Stimulated activated CD4-positive, alpha-beta T cell treated with anti-CD3 and anti-CD28 coated beads, Interleukin-1b, Interleukin-23, amount 100 ng/mL, for 24 hours (primary cell): ENCODE measurements around the gene RXRA.

Source experiments
- DNase-seq, 4 experiments: peaks; one replicate each; pipeline ENCODE4 v3.0.0-alpha.2; 2020; ENCODE audit warnings: low read depth in 4 of 4, low spot score in 1 of 4

Gene RXRA

DNA sequence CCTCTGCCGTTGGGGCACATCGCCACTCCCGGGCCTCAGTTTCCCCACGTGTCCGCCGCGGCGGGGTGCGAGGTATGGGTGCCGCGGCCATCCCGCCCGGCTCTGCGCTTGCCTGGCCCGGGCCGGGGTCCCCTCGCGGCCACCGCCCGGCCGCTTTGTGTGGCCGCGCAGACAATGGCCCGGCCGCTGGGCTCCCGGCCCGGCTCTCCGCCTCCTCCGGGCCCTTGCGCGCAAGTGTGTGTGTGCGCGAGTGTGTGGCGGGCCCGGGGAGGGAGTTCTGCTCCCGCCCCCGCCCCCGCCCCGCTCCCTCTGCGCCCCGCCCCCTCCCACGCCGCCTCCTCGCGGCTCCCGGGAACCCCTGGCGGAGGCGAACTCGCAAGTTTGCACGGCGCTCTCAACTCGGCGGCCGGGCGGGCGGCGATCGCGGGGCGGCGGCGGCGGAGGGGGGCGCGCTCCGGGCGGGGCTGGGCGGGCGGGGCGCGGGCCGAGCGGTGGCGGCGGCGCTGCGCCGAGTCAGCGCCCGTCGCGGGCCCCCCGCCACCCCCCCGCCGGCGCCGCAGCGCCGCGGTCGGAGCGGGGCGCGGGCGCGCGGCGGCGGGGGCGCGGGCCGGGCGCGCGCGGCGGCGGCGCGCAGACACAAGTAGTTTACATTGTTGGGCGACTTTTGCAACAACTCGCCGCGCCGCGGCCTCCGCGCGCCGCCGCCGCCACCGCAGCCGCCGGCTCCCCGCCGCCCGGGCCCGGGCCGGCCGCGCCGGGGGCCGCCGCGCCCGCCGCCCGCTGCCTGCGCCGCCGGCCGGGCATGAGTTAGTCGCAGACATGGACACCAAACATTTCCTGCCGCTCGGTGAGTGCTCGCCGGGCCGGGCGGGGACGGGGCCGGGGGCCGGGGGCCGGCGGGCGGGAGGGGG lies at the start of gene RXRA:
RXRA (plus strand) TSS at position 643 of the 911 bp plus-strand sequence; CDS start at position 820, 177 bp downstream.
- DNase-seq = peak in 3 of 4 experiments; percentile 19 to 35 (median 32)

GRCh38 chr9:134278286-134278685 lies 48.0 kb upstream of the RXRA start:
- no peak for DNase-seq

DNA sequence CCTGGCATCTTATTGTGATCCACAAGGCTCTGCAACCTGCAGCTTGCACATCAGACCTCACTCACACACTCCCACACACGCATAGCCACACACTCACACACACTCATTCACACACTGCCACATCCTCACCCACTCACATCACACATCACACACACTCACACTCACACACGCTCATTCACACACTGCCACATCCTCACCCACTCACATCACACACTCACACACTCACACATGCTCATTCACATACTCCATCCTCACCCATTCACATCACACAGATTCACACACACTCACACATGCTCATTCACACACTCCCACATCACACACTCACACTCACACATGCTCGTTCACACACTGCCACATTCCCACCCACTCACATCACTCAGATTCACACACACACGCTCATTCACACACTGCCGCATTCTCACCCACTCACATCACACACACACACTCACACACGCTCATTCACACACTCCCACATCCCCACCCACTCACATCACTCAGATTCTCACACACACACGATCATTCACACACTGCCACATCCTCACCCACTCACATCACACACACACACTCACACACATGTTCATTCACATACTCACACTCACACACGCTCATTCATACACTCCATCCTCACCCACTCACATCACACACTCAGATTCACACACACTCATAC lies 47.1 kb upstream of the RXRA start:
- no peak for DNase-seq

- no peak for DNase-seq
Observed at GRCh38 chr9:134282138-134282650, 44.1 kb upstream of the RXRA start.

GRCh38 chr9:134283111-134283515 lies 43.1 kb upstream of the RXRA start:
- DNase-seq = no peak

DNA sequence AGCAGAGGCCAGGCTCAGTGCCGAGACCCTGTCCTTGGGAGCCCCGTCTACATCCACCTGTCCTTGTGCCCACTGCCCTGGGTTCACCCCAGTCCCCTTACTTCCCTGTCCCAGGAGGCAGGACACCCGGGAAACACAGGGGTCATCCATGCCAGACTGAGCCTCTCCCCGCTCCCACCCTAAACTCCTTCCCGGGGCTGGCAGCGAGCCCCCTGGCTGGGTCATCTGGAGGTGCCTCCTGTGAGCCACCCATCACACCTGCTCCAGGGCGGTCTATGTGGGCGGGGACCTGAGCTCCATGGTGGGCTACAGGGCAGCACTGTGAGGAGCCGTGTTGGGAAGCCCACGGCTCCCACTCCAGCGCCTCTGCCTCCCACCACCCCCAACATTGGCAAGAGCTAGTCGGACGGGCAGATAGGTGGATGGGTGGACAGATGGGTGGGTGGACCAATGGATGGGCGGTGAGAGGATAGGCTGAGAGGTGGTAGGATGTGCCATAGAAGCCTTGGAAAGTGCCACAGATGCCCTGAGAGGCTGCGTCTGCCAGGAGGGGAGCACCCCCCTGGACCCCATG lies 42.5 kb upstream of the RXRA start:
- no peak for DNase-seq

GRCh38 chr9:134284273-134284672 lies 42.0 kb upstream of the RXRA start:
- no peak for DNase-seq

GRCh38 chr9:134284741-134285140 lies 41.5 kb upstream of the RXRA start:
- no peak for DNase-seq

GRCh38 chr9:134285215-134285845 lies 40.9 kb upstream of the RXRA start:
- no peak for DNase-seq

DNA sequence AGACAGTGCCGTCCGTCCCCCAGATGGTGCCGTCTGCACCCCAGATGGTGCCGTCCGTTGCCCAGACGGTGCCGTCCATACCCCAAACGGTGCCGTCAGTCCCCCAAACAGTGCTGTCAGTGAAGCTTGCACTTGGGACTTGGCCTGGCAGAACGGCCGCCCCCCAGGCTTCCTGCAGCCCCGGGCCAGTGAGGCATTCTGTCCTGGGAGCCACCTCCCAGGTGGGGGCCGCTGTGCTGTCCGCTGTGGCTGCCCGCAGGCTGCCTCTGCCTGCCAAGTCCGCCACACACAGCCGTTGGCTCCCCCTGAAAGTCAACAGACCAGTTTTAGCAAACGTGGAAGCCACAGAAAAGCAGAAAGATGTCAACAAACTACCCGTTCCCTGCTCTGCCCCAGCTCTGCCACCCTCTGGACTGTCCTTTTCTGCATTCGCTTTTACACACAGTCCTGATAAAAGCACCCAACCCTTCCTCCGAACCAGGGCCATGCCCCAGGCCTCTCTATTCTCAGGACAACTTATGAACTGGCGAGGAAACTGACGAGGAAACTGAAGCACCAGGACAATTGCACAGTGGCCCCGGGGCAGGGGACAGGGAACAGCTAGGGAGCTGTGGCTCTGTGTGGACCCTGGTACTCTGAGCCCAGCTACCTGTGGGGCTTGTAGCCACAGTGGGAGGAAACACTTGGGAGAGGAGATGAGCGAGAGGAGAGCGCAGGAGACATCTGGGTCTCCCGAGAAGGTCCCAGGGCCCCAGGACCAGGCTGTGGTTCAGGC lies 39.6 kb upstream of the RXRA start:
- DNase-seq = no peak

GRCh38 chr9:134287591-134288491 lies 38.4 kb upstream of the RXRA start:
- DNase-seq = no peak

DNA sequence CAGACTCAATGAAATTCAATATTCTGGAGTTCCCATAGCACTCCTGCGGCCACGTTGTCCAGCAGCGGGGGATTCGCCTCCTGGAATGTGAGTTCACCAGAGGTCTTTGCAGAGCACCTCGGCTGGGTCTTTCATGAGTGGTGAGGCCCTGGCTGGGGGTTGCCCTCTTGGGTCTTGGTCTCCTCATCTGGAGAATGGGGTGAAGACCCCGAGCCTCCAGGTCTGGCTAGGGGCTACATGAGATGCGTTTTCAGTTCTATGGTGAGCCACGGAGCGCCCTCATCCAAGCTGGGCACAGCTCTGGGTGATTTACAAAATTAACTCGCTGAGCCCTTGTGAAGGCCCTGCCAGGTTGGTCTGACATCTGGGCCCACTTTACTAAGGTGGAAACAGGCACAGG lies 37.5 kb upstream of the RXRA start:
- no peak for DNase-seq

DNA sequence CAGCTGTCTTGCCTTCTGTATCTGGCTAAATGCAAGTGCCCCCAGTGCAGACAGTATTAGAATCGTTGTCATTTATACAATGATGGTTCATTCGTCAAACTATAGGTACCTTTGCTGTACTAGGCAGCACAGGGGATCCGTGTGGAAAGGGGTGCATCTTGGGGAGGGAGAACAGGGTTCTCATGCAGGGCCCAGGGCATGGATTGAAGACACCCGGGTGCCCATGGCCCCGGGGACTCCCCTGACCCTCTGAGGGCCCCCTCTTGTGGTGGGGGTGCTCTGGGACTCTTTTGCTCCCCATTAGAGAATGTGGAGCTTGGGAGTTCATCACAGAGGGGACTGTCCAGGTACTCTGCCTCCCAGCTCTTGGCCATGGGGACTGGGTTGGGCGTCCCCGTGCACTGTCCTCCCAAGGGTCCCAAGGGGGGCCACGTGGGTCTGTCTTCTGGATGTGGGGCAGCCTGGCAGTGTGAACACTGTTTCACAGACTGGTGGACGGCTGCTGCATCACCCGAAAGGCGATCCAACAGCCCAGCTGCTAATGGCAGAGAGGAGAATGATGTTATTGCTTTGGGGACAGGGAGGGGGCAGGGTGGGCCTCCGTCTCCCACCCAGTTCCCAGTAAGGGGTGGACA lies 36.9 kb upstream of the RXRA start:
- no peak for DNase-seq

GRCh38 chr9:134290603-134291451 lies 35.4 kb upstream of the RXRA start:
- no peak for DNase-seq

DNA sequence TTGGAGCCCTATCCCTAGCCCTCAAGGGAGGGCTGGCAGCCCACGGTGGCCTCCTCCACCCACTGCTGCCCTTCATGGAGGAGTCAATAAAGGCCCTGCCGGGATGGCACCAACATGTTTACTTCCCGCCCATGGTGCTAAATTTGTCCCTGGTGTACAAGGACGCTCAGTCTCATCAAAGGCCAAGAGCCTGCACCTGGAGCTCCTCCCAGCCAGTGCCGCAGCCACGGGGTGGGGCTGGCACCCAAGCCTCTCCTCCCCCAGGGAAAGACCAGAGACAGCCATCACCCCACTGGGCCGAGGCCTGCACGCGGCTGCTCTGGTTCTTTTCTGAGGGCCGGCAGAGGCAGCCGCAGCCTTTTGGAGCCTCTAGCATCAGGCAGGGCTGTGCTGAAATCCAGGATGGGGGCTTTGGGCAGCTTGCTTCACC lies 34.8 kb upstream of the RXRA start:
- DNase-seq = no peak

DNA sequence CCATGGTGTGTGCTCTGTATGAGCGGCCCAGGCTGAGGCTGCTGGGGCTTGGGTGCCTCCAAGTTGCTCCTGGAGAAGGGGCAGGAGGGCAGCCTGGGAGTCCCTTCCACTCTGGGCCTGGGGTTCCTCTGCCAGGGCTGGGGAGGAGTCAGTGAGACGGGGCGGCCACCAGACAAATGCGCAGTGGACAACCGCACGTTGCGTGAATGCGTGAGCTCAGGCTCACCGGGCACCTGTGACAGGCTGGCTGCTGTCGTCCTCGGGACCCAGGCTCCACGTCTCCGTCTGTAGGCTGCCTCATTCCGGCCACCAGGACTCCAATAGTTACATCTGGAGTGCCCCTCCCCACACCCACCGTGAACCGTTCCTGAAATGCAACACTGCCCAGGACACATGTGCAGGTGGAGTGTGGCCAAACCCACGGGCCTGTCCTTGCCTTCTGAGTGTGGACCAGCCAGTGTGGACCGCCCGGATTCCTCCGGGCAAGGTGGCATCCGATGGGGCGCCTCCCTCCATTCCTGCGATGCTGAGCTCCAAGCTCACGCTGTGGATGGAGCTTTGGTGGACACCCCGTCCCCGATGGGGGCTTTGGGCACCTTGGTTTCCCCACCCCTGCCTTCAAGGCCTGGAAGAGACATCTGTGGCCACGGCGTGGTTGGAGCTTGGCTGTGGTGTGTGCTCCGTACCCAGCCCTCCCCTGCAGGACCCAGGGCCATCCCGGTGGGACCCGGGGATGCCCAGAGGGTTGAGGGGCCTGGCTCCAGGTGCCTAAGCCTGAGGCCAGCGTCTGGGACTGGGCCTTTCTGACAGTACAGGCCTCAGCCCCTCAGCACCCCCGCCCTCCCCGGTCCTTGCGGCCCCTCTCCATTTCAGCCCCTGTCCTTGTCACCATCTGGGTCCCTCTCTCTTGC lies 34.0 kb upstream of the RXRA start:
- DNase-seq = no peak

DNA sequence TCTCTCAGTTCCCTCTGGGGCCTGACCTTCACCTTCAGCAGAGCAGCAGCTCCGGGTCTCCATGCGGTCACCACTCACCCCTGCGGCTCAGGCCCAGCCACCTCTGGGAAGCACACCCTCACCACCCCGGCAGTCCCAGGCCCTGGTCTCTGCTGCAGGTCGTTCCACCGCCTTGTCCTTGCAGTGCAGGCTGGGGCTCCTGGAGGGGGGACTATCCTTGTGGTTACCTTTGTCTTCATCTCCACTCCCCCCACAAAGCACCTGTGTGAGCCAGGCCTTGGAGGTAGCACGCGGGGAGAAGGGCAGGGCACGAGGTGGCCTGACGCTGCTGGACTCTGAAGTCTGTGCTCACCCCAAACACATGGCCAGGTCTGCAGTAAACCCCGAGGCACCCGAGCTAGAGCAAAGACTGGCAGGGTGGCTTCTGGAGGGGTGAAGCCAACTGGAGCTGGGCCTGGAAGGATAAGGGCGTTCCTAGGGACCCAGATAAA lies 33.2 kb upstream of the RXRA start:
- DNase-seq = no peak
